Breast epithelium (tissue), 3 donors: Measurements from ENCODE around the gene USP33.

ENCODE experiments used
- CTCF ChIP-seq, 3 donors: fragments of 450-650 bp; IDR thresholded peaks; one replicate each; pipeline ENCODE4 v1.5.1; 2016 to 2017; ENCODE audit warnings: antibody characterized with exemption in 3 of 3, mild to moderate bottlenecking in 3 of 3, moderate library complexity in 3 of 3
- POLR2A ChIP-seq: fragments of 450-650 bp; IDR thresholded peaks from one replicate; pipeline ENCODE4 v1.6.1; 2016; ENCODE audit warnings: antibody characterized with exemption, mild to moderate bottlenecking, moderate library complexity

- TF ChIP-seq POLR2A (no peak), CTCF (IDR thresholded peaks at IDR 0.05) (no peak)
These were observed 20.1 kb upstream of the USP33 start, which contains the start of gene MIGA1 for GRCh38 chr1:77779529-77780281.
